ENCODE data around the gene GABARAPL2. TPM values are rescaled to one million over a fixed set of nuclear protein-coding genes. Genes with fewer than 3 reads are reported as not detected.
"Not testable (repeated sequence)": the region's sequence is repeated elsewhere in the genome, so short reads cannot be mapped to it uniquely, and the experiment has no call there.

Gene GABARAPL2, protein sequence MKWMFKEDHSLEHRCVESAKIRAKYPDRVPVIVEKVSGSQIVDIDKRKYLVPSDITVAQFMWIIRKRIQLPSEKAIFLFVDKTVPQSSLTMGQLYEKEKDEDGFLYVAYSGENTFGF
- 143 TPM for total RNA-seq

DNA sequence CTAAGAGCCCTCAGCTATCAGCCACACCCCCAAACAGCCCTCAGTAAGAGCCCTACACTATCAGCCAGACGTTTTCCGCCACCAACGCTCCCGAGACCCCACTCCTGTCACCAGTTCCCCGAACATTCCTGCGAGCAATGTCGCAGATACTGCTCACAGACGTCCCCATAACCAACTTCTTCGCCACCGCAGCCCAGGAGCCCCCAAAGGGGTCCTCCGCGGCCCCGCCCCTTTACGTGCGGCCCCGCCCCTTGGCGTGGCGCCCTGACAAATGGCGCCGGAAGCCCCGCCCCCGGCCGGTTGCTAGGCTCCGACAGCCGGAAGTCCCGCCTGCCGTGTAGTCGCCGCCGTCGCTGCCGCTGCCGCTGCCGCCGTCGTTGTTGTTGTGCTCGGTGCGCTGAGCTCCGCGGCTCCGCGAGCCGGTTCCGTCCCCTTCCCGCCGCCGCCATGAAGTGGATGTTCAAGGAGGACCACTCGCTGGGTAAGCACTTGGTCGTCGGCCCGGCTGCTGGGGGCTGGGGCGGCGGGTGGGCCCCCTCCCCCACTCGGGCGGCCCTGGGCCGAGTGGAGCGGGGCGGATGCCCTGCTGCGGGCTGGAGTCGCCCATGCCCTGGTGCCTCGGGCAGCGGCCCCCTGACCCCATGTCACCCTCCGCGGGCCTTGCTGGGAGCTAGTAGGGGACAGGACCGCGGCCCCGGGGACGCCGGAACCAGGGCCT is at the start of gene GABARAPL2:
Gene GABARAPL2, plus strand, starts transcription at position 340 of the 718 bp plus-strand sequence. Its CDS starts 108 bp downstream, at position 448.
- intact Hi-C loops (cut with DNase I), result no loop called here
- DNase-seq (ENCODE audit: low spot score), result peak; percentile 93
- peak; percentile 96 for ATAC-seq

DNA sequence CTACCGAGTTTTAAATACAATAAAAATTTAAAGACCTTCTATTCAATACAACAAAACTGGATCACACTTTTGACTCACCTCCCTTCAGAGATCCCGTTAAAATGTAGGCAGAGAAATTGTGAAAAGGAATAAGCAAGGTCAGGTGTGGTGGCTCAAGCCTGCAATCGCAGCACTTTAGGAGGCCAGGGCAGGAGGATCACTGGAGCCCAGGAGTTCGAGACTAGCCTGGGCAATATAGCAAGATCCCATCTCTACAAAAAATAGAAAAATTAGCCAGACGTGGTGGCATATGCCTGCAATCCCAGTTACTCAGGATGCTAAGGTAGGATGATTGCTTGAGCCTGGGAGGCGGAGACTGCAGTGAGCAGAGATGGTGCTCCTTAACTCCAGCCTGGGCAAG is 47.0 kb upstream of the GABARAPL2 start:
- ATAC-seq (no peak), DNase-seq (ENCODE audit: low spot score) (no peak)
- intact Hi-C loops (cut with DNase I), result no loop called here

DNA sequence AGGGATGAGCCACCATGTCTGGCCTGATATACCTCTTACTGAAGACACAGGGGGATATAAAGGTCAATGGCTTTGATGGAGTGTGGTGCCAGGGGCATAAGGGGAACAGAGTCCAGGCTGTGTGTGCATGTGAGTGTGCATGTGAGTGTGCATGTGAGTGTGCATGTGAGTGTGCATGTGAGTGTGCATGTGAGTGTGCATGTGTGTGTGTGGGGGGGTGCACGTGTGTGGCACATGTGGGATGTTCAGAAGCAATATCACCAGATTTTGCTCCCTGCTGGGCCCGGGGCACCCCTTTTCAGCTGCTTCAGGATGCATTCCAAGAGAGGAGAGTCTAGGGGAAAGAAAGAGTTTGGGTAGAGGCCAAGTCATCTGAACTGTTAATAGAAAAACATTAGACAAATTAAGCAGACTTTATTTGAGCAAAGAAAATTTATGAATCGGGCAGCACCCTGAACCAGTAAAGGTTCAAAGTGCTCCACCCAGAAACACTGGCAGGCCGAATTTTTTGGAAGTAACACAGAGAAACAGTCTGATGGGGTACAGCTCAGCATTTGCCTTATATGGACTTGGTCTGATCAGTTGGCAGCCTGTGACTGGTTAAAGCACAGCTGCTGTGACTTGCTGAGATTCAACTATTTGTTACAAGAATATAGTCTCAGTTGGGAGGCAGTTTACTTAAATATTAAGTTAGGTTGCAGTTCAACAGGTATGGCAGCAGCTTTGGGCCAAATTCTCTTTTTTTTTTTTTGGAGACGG is 40.0 kb upstream of the GABARAPL2 start:
- ATAC-seq (no peak), DNase-seq (ENCODE audit: low spot score) (no peak)
- intact Hi-C loops (cut with DNase I), result no loop called here

DNA sequence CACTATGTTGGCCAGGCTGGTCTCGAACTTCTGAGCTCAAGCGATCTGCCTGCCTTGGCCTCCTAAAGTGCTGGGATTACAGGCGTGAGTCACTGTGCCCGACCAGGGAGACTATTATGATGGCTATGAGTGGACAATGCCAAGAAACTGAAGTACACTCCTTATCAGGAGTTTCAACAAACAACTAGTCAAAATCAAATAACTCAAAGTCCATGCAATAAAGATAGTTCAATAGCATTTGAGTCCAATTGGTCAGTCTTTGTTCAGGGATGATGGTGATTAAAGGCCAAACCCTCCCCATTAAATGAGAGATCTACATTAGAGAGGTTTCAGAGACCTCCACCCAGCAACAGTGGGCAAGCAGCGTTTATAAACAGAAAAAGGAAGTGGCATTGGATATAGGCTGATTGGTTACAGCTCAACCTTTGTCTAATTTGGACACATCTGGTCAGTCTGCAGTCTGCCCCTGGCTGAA is 38.3 kb upstream of the GABARAPL2 start:
- no peak for DNase-seq (ENCODE audit: low spot score)
- intact Hi-C loops (cut with DNase I), result no loop called here

DNA sequence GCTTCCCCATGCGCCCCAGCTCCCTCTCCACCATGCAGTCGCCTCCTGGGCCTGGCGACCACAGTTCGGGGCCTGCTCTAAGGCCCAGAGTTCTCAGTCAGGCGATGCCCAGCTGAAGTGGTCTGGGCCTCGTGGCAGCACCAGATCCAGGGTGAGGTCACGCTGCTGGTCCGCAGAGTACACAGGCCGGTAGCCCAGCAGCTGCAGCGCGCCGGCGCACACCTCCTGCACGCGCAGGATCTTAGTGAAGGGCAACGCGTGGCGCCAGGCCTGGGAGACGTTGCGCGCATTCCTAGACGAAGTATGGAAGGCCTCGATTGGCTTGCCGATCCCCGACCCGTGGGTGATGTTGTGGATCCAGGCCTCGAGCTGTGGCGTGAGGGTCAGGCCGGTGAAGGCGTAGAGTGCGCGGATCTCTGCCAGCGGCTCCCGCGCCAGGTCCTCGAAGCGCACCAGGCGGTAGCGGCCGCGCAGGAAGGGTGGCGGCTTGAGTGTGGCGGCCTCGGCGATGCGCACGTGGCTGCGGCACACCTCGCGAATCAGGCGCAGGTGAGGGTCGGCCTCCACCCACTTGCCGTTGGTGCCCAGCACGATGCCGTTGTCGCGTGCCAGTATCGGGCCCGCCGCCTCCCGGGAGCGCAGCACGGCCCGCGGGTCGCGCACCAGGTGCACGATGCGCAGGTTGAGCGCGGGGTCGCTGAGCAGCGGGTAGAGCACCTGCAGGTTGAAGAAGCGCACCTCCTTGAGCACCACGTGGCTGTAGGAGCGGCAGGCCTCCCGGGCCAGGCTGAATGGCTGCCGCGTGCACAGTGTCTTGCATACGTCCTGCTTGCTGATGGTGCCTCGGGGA is 36.9 kb upstream of the GABARAPL2 start:
- DNase-seq (ENCODE audit: low spot score) (no peak), ATAC-seq (no peak)
- intact Hi-C loops (cut with DNase I), result no loop called here

More for the DNA sequence above, 38.3 kb upstream of the GABARAPL2 start:
- no peak for ATAC-seq

DNA sequence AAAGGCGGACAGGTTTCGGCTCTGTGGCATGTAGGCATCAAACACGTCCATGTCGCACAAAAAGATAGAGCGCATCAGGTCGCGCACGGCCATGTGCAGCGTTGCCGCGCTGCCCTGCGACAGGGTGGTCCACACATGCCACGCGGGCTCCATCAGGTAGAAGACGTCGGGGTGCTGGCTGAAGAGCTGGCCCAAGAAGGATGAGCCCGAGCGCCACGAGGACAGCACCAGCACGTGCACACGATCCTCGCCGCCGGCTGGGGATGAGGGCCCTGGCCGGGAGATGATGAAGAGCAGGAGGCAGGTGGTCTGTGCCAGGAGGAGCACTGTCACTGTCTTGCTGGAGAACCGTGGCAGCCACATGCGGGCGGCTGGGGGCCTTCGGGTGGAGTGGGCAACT is 36.2 kb upstream of the GABARAPL2 start:
- ATAC-seq (no peak), DNase-seq (ENCODE audit: low spot score) (no peak)
- intact Hi-C loops (cut with DNase I), result no loop called here

DNA sequence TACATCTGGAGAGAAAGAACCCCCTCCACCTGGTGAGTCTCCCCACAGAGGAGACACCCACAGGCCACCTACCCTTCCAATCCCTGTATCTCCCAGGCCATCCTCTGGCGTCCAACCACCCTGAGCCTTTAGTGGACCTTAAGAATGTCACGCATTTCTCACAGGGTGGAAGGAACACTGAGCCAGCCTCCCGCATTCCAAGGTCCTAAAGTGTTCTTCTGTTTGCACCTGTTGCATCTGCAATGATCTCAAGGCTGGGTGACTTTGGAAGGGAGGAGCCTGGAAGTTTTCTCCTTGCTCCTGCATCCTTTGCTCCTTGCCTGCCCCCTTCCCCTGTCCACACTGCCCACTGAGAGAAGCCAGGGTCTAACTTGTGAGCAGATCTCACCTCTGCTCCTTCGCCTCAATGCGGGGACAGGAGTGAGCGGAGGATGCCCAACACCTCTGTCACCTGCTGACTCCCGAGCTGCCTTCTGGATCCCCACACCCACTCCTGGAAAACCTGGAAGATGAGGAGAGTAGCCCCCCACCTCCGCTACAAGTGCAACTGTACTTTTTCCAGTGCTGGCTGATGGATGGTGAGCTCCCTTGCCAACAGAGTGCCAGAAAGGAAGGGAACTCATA is 33.9 kb upstream of the GABARAPL2 start:
- DNase-seq (ENCODE audit: low spot score) (no peak), ATAC-seq (no peak)
- intact Hi-C loops (cut with DNase I), result no loop called here

DNA sequence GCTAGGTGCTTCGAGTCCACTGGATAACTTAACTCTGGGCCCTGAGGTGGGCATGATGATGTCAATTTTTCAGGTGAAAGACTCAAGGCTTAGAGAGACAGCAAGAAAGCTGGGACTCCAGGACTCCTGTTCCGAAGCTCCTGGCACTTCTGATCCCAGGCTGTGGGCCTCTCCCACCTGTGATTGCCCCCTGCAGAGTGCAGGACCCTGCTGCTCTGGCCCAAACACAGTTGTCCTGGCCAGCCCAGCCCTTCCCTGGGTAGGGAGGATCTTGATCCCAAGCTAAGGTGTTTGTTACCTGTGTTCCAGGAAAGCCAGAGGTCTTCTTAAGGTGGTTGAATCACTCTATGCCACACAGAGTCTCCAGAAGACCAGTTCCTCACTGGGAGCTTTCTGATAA is 33.4 kb upstream of the GABARAPL2 start:
- no peak for DNase-seq (ENCODE audit: low spot score)
- no peak for ATAC-seq

DNA sequence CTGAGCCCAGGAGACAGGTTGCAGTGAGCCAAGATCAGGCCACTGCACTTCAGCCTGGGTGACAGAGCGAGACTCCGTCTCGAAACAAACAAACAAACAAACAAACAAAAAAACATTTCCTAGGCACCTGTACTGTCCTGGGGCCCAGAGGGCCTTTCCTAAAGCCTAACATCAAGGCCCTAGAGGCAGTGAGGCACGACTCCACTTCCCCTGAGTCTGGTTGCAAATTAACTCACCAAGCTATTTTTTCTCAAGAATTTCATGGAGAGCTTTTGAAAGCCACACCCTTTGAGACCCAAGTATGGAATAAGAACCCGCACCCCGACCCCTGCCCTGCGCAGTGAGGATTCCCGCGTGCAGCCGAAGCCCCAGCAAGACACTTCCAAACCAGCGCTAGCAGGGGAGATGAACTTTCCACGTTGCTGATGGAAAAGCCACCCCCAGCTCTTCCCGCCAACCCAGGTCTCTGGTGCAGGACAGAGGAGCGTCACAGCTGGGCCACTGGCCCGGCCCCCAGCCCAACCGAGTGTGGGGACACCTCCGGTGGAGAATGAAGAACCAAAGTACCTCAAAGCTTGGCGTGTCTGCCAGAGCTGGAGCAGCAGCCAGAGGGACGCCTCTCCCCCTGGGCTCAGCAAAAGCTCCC is 31.5 kb upstream of the GABARAPL2 start:
- no peak for ATAC-seq
- no peak for DNase-seq (ENCODE audit: low spot score)
- intact Hi-C loops (cut with DNase I), result no loop called here

More for the DNA sequence above, 33.4 kb upstream of the GABARAPL2 start:
- intact Hi-C loops (cut with DNase I), result no loop called here

DNA sequence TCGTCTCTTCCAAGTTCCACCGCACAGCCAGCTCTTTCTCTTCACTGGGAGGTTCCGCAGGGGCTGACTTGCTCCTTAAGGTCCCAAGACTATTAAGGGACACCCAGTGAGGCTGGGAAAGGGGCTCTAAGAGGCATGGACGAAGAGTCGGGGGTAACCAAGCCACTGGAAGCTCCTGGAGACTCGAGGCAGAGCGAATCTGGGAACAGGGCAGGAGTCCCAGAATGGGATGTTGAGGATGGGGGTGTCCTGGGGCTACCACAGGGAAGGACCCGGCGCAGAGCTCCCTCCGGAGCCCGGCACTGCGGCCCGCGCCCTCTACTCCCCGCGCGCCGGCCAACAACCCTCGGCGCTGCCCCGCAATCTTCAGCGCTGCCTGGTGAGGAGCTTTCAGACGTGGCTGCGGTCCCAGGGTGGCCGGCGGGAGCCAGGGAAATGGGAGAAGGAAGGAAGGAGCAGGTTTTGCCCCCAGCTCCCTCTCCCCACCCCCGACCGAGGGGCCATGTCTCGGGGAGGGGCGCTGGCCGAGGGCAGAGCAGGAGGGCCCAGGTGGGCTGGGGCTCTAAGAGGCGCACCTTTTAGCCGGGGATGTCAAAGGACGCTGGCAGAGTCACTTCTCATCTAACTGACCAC is 30.9 kb upstream of the GABARAPL2 start:
- ATAC-seq (no peak), DNase-seq (ENCODE audit: low spot score) (no peak)
- intact Hi-C loops (cut with DNase I), result no loop called here

DNA sequence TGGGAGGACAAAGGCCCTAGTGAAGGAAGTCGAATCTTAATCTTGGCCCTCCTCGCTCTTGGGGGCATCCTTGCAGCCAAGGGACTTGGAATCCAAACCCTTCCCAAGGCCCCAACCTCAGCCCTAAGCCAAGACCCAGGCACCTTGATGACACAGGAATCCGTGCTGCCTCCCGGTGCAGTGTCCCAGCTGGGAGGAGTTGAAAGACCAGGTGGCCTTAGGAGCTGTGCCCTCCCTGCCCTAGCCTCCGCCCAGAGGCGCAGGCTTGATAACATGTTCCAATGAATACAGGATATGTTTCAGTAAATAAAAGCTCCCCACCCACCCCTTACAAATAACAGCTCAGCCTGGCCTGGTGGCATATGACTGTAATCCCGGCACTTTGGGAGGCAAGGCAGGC is 30.3 kb upstream of the GABARAPL2 start, which contains the start of gene CHST5:
Gene CHST5, minus strand, starts transcription at position 208 of the 400 bp plus-strand sequence. CDS start 5,724 bp downstream, outside the sequence.
- intact Hi-C loops (cut with DNase I), result no loop called here
- no peak for ATAC-seq
- no peak for DNase-seq (ENCODE audit: low spot score)

DNA sequence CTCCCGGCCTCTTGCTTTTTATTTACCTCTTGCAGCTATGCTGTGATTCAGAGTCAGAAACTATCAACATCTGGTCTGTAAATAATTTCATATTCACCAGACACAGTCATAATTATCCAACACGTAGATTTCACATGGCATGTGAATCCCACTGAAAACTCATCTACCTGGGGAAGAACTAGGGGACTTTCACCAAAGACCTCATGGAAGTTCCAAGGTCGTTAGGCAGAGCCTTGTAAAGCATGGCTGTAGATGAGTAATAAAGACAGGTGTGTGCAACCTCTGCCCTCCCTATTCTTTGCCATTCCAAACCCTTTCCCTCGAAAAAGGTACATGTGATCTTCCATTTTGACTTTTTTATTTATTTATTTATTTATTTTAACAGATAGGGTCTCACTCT is 28.4 kb upstream of the GABARAPL2 start:
- DNase-seq (ENCODE audit: low spot score) (no peak), ATAC-seq (no peak)
- intact Hi-C loops (cut with DNase I), result no loop called here

DNA sequence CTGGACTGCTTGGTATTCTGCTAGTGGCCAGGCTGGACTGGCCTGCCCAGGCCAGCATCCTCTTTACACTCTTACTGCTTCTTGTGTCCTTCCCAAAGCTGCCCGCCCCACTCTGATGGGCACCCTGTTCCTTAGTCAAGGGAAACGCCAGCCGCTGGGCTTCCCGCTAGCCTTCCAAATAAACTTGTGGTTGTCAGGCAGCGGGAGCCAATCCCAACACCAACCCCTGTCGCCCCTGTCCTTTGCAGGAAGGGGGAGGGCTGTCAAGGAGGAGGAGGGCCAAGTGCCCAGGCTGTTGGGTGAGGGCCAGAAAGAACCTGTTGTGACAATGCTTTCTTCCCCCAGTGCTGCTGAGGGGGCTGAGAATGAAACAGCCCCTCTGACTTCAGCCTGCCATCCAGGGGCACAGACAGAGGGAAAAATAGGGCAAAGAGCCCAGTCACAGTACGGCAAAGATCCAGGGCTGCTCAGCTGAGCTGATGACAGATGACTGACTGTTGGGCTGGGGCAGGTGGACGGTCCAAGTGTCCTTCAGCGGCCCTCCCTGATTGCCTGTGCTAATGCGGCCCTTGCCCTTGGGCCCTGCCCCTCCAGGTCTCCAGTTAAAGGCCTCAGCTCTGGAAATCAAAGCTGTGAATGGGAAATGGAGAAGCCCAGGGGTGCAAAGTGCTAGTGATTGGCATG is 27.2 kb upstream of the GABARAPL2 start:
- DNase-seq (ENCODE audit: low spot score); intact Hi-C loops (cut with DNase I); ATAC-seq: not testable (repeated sequence)

DNA sequence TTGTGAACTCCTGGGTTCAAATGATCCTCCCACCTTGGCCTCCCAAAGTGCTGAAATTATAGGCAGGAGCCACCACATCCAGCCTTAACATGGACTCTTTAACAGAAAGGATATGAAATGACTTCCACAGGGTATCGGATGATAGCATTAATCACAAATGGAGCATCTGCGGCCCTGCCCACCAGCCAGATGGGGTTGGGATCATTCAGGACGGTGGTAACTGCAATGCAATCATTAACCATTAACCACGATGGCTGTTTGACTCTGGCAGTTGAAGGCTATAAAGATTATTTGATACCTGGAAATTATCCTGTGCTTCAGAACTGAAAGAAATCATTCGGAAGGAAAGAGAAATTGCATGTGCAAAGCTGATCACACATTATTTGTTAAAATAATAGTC is 24.9 kb upstream of the GABARAPL2 start:
- ATAC-seq (no peak), DNase-seq (ENCODE audit: low spot score) (no peak)
- intact Hi-C loops (cut with DNase I), result no loop called here

DNA sequence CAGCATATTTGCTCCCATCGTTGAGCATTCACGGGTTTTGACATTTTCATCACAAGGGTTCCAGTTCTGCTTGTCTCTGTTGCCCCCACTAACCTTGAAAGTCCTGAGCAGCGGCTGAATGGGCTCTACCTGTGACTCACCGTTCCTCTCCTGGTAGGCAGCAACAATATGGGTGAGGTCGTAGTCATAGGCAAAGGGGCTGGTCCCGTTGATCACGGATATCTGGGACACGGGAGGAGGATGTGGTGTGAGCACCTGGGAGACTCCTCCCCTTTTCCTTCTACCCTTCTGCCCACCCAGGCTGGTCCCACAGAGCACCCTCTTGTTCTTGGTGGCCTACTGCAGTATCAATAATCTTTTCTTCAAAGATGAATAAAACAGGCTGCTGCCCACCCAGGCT is 23.7 kb upstream of the GABARAPL2 start:
- ATAC-seq; DNase-seq (ENCODE audit: low spot score); intact Hi-C loops (cut with DNase I): not testable (repeated sequence)

DNA sequence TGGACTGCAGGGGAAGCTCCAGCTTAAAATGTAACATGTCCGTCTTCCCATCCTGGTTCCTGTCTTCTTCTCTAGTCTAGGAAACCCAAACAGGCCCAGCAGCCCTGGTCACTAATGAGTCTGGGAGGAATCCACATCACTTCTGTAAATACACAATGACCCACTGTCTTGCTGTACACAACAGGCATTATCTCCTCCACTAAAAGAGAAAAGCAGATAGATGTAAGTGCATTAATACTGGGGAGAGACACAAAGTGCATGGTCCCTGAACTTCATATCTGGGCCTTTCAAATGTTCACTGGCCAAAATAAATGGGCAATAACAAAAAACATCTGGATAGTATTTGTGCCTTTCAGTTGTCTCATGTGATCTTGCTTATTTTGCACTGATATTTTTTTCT is 20.3 kb upstream of the GABARAPL2 start:
- DNase-seq (ENCODE audit: low spot score); ATAC-seq; intact Hi-C loops (cut with DNase I): not testable (repeated sequence)

DNA sequence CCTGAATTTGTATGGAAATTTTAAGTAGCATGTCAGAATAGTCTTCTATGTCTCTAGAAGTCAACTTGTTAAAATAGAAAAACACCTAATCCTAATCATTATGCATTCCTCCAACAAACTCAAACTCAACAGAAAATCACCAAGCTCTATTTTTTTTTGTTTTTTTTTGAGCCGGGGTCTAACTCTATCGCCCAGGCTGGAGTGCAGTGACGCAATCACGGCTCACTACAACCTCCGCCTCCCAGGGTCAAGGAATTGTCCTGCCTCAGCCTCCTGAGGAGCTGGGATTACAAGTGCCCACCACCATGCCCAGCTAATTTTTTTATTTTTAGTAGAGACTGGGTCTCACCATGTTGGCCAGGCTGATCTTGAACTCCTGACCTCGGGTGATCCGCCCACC is 19.9 kb upstream of the GABARAPL2 start:
- intact Hi-C loops (cut with DNase I), result no loop called here
- DNase-seq (ENCODE audit: low spot score), result no peak
- ATAC-seq, result no peak
